HG03196 (cell line): Measurements from ENCODE around the gene NRCAM.
A peak's percentile ranks its signal among the peaks of the same experiment; 100 is the strongest.

Experiments
- ATAC-seq: cut with Tn5 transposase; IDR thresholded peaks from one replicate; pipeline ENCODE4 v1.9.1; 2021; ENCODE audit not compliant: unreplicated experiment

The NRCAM gene

DNA sequence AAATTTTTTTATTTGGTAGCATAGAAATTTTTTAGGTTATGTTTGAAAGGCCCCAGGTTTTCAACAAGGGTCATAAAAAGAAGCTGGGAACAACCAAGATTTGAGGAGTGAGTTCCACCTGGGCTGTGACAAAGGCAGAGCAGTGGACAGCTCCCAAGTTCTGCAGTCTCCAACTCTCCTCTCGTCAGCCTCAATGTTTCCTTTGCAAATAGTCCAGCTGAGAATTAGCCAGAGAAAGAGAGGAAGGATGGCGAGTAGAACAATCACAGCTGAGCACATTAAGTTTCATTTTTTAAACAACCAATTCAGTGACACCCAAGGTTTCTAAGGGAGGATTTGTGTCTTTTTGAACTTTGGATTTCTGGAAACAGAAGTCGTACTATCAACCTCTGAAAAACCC, 143.2 kb downstream of the NRCAM start:
- ATAC-seq, result no peak

GRCh38 chr7:108311446-108312168, 144.6 kb downstream of the NRCAM start:
- ATAC-seq, result peak; percentile 47

DNA sequence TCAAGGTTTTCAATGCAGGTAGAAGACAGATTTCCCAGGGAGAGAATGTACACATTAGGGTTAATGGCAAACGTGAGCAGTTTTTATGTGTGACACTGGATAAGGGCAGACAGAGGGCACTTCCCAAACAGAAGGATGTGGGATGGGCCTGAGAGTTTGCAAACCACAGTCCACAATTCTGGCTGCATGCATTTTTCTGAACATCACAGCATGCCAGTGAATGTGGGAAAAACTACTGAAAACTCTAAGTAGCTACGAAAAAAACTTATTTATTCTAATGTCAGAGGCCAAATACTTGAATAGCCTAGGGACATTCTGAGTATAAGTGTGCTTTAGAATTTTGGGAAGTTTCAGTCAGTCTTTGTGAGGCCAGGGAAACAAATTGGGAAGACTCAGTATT, 145.9 kb downstream of the NRCAM start:
- ATAC-seq, result no peak

DNA sequence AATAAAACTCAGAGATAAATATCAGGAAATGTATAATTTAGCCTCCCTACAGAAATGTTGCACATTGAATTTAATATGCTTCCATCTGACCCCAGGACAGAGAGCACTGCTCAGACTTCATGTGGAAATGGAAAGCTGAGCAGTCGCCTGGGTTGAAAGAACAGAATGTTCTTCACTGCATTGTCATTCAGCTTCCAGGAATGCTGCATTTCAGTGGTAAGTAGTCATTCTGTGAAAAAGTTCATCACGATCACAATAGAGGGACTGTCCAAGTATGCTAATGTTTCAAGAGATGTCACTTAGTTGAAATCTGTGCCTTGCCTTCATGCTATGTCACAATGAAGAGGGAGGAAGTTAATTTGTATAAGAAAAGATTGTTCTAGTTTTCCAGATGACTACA, 147.3 kb downstream of the NRCAM start:
- ATAC-seq, result peak; percentile 49

DNA sequence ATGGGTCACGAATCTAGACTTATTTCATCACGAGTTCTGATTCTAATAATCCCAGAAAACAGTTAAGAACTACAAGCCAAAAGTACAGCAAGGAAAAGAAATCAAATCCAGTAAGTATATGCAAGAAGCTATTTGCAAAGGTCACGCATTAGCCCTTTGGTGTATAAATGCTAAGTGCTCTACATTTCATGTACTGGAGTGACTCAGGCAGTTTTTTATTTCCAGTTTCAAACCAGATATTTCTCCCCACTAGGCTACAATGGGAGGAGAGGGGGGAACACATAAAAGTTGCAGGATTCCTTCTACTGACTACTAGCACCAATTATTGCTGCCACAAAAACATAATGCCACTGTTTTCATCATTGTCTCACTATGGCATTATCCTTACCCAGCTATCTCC, 148.0 kb downstream of the NRCAM start:
- no peak for ATAC-seq

GRCh38 chr7:108307595-108307994, 148.6 kb downstream of the NRCAM start:
- ATAC-seq, result no peak

GRCh38 chr7:108307194-108307593, 149.0 kb downstream of the NRCAM start:
- ATAC-seq, result no peak

DNA sequence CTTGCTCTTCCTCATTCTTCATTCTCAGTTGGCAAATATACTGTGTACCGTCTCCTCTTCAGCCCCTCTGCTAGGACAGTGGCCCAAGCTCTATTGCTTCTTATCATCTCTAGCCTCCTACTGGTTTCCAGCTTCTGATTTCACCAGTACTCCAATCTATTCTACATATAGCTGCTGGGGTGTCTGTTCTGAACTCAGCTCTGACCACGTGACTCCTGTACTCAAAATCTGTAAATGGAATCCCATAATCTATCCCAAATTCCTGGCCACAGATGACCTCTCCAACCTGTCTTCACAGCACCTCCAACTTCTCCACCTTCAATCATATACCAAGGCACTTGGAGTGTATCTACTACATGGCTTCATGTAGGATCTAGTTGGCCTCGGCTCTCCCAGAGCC, 152.9 kb downstream of the NRCAM start:
- ATAC-seq, result no peak

DNA sequence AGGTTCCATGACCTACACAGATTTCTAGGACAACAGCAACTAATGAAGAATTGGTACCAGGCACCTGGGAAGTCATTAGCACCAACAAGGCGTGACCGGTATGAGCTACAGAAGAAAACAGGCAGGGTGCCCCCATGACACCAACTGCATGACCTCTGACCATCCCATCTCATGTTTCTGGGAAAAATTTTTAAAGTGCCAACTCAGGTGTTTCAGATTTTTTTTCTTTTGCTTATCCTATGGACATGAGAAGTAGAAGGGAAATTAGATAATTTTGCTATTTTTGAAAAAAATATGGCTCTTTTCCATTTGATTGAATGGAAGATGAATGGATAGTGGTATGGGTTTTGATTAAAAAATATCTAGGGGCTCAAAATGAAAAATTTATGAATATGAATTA, 154.8 kb downstream of the NRCAM start:
- ATAC-seq, result no peak

GRCh38 chr7:108299251-108299973, 156.8 kb downstream of the NRCAM start:
- no peak for ATAC-seq

DNA sequence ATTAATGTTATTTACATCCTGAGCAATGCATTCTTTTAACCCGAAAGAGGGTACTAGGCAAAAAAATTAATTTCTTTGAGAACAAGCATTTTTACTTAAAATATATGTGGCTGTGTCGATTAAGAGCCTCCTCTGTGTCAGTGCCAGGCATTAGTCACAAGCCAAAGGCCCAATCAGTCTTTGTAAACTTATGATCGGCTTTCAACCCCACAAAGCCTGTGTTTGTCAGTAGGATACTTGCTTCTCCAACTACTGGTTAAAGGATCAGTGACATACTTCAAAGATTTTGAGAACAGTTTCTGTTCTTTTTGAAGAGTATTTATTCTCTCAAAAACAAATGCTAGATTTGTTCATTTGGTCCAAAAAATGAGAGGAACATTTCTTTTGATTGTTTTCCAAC, 159.3 kb downstream of the NRCAM start:
- no peak for ATAC-seq

- ATAC-seq, result peak; percentile 92
Observed at GRCh38 chr7:108294595-108294994, 161.6 kb downstream of the NRCAM start.

GRCh38 chr7:108293149-108293612, 163.1 kb downstream of the NRCAM start:
- ATAC-seq, result no peak

GRCh38 chr7:108292541-108292940, 163.7 kb downstream of the NRCAM start:
- no peak for ATAC-seq

DNA sequence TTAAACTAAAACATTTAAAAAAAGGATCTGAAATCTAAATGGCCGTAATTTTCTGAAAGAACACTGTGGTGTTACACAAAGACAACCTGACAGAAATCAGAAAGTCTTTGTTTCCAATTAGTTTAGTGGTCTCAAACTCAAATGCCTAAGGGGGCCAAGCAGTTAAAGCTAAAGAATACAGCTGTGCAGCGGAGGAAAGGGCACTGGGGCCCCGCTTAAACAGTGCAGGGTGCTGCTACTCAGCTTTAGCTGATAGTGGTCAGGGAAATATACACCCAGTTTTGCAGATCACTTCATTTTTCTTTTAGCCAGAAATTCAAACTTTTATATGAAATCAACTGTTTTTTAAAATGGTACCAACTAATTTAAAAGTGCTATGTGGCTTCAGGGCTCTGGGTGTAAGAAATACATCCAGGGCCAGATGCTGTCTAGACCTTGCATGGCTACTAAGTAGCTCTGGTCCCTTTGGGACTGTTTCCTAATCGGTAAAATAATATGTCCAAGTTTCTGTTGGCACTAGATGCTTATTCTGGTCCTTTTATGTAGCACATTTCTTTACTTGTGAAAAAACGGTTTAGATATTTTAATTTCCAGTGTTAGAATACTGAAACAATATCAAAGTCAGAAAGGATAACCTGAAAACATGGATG, 164.3 kb downstream of the NRCAM start:
- no peak for ATAC-seq

DNA sequence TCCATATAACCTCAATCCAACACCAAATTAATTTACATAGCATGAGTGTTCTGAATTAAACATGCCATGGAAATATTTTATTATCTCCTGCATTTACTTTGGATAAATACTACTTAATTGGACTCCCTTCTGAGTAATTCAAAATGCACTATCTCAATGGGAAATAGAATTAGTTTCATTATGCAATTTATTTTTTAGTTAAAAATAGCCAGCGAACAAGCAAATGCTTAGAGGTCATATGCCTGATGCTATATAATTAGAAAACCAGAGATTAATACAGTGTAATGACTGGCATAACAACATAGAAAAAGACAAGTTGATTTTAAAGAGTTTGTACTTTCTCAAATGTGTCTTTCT, 165.1 kb downstream of the NRCAM start:
- no peak for ATAC-seq

DNA sequence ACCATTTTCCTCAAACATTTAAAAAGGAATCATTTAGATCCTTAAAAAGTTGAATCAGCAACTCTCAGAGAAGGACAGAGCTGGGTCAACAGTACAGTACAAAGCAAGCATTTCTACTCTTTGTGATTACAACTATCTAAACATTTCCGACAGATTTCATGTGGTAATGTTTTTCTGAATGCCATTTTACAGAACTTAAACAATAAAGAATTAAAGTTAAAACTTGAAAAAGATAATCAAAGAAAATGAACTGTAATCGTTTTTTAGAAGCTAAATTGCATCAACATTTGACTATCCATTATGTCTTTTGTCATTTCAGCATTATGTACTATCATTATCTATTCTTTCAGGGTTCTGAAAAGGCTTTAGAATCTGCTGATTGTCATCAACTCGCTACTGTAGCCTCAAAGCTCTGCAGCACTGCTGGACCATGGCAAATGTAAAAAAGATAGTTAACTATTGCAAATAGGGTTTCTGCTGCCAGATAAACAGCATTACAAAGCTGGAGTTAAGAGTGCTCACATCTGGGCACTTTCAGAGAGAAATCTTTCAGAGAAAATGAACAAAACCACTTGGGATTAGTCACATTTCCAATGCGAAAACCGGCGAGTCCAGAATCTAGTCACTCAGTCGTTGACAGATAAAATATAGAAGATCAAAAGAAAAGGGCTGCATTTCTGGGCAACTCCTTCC, 165.6 kb downstream of the NRCAM start:
- ATAC-seq, result no peak

GRCh38 chr7:108289852-108290251, 166.4 kb downstream of the NRCAM start:
- no peak for ATAC-seq

- ATAC-seq, result no peak
Observed at GRCh38 chr7:108287857-108288256, 168.4 kb downstream of the NRCAM start.

DNA sequence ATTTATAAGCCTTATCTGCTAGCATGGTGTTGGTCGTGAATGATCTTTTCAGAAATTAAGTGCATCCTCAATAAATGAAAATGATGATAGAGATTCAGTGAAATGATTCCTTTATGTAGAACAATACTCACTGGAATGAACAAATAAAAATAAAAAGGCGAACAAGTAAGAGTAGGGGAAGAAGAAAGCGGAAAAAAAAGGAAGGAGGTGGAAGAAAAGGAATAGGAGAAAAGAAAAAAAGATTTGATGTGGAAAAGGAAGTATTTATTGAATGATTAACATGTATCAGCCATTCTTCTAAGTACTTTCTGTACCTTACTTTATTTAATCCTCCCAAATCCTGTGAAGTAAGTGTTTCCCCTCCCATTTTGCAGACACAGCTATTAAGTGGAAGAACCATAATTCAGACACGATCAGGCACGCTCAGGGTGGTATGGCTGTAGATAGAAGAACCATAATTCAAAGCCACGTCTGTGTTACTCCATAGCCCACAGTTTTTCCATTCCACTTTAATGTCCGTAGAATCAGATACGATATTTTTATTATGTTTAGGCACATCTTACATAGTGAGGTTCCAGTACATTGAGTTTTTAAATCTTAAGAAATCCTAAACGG, 169.8 kb downstream of the NRCAM start:
- no peak for ATAC-seq

DNA sequence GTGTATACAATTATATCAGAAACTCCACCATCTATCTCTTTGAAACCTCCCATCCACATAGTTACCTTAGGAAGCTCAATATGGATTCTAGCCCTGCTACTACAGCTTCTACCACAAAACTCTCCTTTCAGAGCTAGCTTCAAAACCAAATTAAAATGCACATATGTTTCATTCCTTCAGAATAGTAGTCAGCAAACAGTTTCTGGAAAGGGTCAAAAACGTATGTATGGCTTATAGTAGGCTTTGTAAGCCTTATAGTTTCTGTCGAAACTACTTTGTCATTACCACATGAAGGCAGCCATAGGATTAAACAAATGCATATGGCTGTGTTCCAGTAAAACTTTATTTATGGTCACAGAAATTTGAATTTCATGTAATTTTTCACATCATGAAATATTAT, 170.5 kb downstream of the NRCAM start:
- ATAC-seq, result no peak
